Measurements from ENCODE around the gene SLC22A31.

SLC22A31 gene

DNA sequence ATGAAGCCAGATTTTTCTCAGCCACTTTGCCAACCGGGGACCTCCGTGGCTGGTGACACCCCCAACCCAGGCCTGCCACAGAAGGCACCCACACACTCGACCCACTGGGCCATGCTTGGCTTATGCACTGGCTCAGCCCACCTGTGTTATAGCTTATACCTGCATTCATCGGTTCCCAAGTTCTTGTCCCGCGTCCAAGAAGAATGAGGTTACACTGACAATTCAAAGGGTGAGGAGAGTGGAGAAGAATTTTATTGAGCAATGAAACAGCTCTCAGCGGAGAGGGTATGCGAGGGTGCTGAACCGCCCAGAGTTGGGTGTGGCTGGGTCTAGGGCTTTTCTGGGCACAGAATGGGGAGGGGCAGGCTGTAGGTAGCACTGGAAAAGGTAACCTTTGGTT lies 51.0 kb downstream of the SLC22A31 start:
- no peak for DNase-seq (ENCODE audit: low read depth)

GRCh38 chr16:89147085-89147817 lies 53.1 kb downstream of the SLC22A31 start:
- no peak for DNase-seq (ENCODE audit: low read depth)

DNA sequence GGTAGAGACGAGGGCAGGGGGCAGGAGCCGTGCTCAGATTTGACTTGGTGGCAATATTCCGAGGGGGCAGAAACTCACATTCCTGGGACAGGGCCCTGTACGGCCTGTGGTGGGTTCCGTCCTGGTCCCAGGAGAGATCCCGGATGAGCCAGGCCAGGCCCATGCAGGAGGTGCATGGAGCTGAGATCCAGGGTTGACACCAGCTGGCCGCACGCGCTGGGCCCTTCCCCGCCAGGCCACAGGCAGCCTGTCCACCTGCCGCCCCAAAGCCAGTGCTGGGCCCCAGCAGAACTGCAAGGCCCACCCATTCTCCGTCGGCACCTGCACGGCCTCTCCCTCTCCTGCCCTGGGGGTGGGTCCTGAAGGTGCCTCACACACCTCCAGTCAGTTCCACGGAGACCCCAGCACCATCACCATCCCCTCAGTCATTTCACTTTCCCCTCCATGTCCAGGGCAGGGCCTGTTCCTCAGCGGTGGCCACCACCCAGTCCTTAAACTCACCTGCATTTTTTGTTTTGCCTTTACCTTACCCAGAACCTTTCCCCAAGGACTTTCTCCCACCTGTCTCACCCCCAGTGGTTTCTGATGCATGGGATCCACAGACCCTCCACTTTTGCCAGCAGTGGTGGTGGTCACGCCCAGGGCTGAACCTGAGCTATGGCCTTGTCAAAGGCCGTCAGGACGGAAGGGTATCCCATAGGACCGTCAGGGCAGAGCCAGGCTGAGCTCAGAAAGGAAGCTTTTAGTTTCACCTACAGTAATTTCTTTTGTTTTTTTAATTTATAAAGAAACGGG lies 53.9 kb downstream of the SLC22A31 start:
- no peak for DNase-seq (ENCODE audit: low read depth)
